ENCODE data around the gene E2F6. TPM values are rescaled to one million over a fixed set of nuclear protein-coding genes. Genes with fewer than 3 reads are reported as not detected.

E2F6 gene
- total and polyA plus RNA-seq, 2 of the 13 experiments (the other 11 are each of a cell fraction or from before 2014, with no cell fraction given): 27.3 to 36.0 TPM

- TF ChIP-seq ZNF569 (CRISPR knock-in tag; IDR thresholded peaks at IDR 0.05; ENCODE audit: borderline replicate concordance): peak; percentile 100; the same call in 1 of the 2 replicates
- no peak for TF ChIP-seq SCMH1 (CRISPR knock-in tag; IDR thresholded peaks at IDR 0.05; ENCODE audit: borderline replicate concordance)
- TF ChIP-seq HNF1B (CRISPR knock-in tag; IDR thresholded peaks at IDR 0.05): peak; percentile 91
- peak; percentile 85 for TF ChIP-seq YEATS2 (CRISPR knock-in tag; IDR thresholded peaks at IDR 0.05; ENCODE audit: borderline replicate concordance)
- TF ChIP-seq ZNF10 (CRISPR knock-in tag; IDR thresholded peaks at IDR 0.05; ENCODE audit: borderline replicate concordance, low read depth): no peak
- peak; percentile 80 for TF ChIP-seq SP4 (CRISPR knock-in tag; IDR thresholded peaks at IDR 0.05)
- TF ChIP-seq BHLHE40 (IDR thresholded peaks at IDR 0.05; ENCODE audit: low read length): peak; percentile 85
- TF ChIP-seq ZNF768 (CRISPR knock-in tag; IDR thresholded peaks at IDR 0.05): peak; percentile 86
- TF ChIP-seq RBFOX2 (IDR thresholded peaks at IDR 0.05; ENCODE audit: low read depth, low read length): peak; percentile 96
- TF ChIP-seq ZNF780A (CRISPR knock-in tag; IDR thresholded peaks at IDR 0.05): peak; percentile 96
- peak; percentile 65 to 76; a peak in 2 of 4 replicates for TF ChIP-seq POLR2A (IDR thresholded peaks at IDR 0.05; ENCODE audit: insufficient read depth in 1 of 2, low read depth in 2 of 2, low read length in 2 of 2)
- TF ChIP-seq PRMT3 (CRISPR knock-in tag; IDR thresholded peaks at IDR 0.05; ENCODE audit: borderline replicate concordance, low read depth): peak; percentile 98
- no peak for TF ChIP-seq DPF2 (CRISPR knock-in tag; IDR thresholded peaks at IDR 0.05; ENCODE audit: borderline replicate concordance, low read depth)
- peak; percentile 99 for TF ChIP-seq ZNF253 (CRISPR knock-in tag; IDR thresholded peaks at IDR 0.05; ENCODE audit: borderline replicate concordance)
- peak; percentile 99 for TF ChIP-seq SNAPC2 (CRISPR knock-in tag; IDR thresholded peaks at IDR 0.05)
- TF ChIP-seq PRDM15 (CRISPR knock-in tag; IDR thresholded peaks at IDR 0.05): peak; percentile 100
- peak; percentile 97 for TF ChIP-seq ZNF276 (CRISPR knock-in tag; IDR thresholded peaks at IDR 0.05; ENCODE audit: low read depth)
- TF ChIP-seq ZNF3 (CRISPR knock-in tag; IDR thresholded peaks at IDR 0.05): peak; percentile 80; the same call in 1 of the 2 replicates
- TF ChIP-seq IKZF1 (IDR thresholded peaks at IDR 0.05): no peak
- peak; percentile 42; the same call in 1 of the 2 replicates for TF ChIP-seq CEBPB (IDR thresholded peaks at IDR 0.05; ENCODE audit: borderline replicate concordance, low read depth, low read length)
- TF ChIP-seq ZNF567 (CRISPR knock-in tag; IDR thresholded peaks at IDR 0.05; ENCODE audit: borderline replicate concordance): peak; percentile 94
- peak; percentile 87 for TF ChIP-seq RFXANK (CRISPR knock-in tag; IDR thresholded peaks at IDR 0.05)
- peak; percentile 95 for TF ChIP-seq ZNF343 (CRISPR knock-in tag; IDR thresholded peaks at IDR 0.05)
- no peak for TF ChIP-seq RBM22 (optimal IDR thresholded peaks at IDR 0.05; ENCODE audit: low read length)
Observed at GRCh38 chr2:11465485-11466306, at the start of gene E2F6 (continued).

All from HepG2 (cell line).